ENCODE results near the gene TANGO2. TPM values are rescaled to one million over a fixed set of nuclear protein-coding genes. Genes with fewer than 3 reads are reported as not detected.

Gene TANGO2
- total RNA-seq, result 62.3 TPM
- long read RNA-seq, transcript TANGO2-201 (9 exons, 2,273 nt), result major isoform, 34 of 213 reads
- long read RNA-seq, transcript TANGO2-202 (7 exons, 2,011 nt), result minor isoform, 10 of 213 reads
- long read RNA-seq, transcript TANGO2-210 (8 exons, 2,084 nt), result minor isoform, 6 of 213 reads
- long read RNA-seq, transcript TANGO2-217 (9 exons, 2,439 nt), result minor isoform, 5 of 213 reads
- long read RNA-seq, partial matches to known transcripts, result 30 of 213 reads
- long read RNA-seq, other reads (novel, unspliced or antisense), result 117 of 213 reads

DNA sequence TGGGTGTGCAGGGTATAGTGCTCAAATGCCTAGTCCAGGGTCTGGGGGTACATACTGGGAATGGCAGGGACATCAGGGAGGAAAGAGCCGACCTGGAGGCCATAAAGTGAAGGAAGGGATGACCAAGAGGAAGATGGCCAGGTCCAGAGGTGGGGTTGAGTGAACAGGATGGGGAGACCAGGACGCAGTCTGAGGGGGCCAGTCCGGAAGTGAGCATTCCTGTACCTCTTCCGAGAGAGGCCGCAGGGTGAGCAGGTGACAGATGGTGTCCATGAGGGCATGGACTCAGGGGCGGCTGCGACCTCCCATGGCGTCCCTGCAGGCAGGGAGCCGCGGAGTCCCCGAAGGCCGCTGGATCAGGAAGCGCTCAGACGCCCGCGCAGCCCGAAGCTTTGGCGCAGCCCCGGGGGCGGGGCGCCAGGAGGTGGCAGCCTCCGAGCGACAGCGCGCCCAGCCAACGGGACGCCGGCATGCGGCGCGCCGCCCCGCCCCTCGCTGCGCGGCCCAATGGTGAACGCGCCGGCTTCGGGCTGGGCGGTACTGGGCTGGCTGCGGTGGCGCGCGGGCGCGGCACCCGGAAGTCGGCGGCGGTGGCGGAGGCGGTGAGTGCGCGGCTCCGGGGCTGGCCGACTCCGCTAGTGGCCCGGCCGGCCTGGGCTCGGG, at the start of gene TANGO2:
Gene TANGO2 (plus strand): TSS at position 578 of the 663 bp plus-strand sequence. CDS start 15,689 bp downstream, outside the sequence.
- DNase-seq (peak; percentile 97), ATAC-seq (ENCODE audit: poor library complexity) (peak; percentile 87)
- intact Hi-C loops (cut with DNase I), result no loop called here

GRCh38 chr22:19971276-19972124, 49.4 kb upstream of the TANGO2 start:
- no peak for DNase-seq
- ATAC-seq (ENCODE audit: poor library complexity), result peak; percentile 8
- intact Hi-C loops (cut with DNase I), result loop anchor here (2.0 to 10.0 kb wide), 2 partner anchors 43 to 143 kb away; partner anchors contain the start of genes RANBP1 and TRMT2A

- ATAC-seq (ENCODE audit: poor library complexity), result no peak
- intact Hi-C loops (cut with DNase I), result loop anchor here (10.0 kb wide), 1 partner anchor 143 kb away; the partner anchor contains the start of genes RANBP1 and TRMT2A
- DNase-seq, result no peak
Measured at GRCh38 chr22:19972251-19972650, 48.7 kb upstream of the TANGO2 start.

- ATAC-seq (ENCODE audit: poor library complexity) (no peak), DNase-seq (no peak)
- intact Hi-C loops (cut with DNase I), result loop anchor here (10.0 kb wide), 1 partner anchor 142 kb away; the partner anchor contains the start of genes RANBP1 and TRMT2A
Measured at GRCh38 chr22:19972652-19973550, 48.0 kb upstream of the TANGO2 start.

- ATAC-seq (ENCODE audit: poor library complexity) (no peak), DNase-seq (no peak)
- intact Hi-C loops (cut with DNase I), result loop anchor here (10.0 kb wide), 1 partner anchor 141 kb away; the partner anchor contains the start of genes RANBP1 and TRMT2A
Measured at GRCh38 chr22:19973551-19974267, 47.2 kb upstream of the TANGO2 start.

DNA sequence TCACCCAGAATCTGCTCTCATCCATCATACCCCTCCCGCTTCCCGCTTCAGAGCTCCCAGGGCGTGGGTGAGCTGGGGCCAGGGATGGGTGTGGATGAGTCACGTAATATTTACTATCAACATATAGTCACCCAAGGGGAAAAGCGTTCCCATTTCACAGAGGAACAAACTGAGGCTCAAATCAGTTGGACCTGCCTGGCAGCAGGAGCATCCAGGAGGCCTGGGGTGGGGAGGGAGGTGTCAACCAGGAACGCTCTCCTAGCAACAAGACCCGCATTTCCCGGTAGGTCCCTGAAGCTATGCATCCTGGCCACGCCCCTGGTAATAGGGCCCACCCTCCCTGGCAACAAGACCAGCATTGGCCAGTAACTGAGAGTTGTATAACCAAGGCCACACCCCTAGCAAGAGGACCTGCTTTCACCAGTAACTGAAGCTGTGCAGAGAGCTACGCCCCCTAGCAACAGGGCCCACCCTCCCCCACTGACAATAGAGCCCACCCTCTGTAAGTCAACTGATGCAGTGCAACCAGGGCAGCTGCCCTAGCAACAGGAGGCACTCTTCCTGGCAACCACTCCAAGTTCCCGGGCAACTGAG, 46.5 kb upstream of the TANGO2 start:
- intact Hi-C loops (cut with DNase I), result loop anchor here (10.0 kb wide), 1 partner anchor 140 kb away; the partner anchor contains the start of genes RANBP1 and TRMT2A
- DNase-seq, result no peak
- ATAC-seq (ENCODE audit: poor library complexity), result peak; percentile 2

- intact Hi-C loops (cut with DNase I), result loop anchor here (10.0 kb wide), 1 partner anchor 140 kb away; the partner anchor contains the start of genes RANBP1 and TRMT2A
- DNase-seq, result no peak
- ATAC-seq (ENCODE audit: poor library complexity), result no peak
Measured at GRCh38 chr22:19974935-19975706, 45.8 kb upstream of the TANGO2 start.

DNA sequence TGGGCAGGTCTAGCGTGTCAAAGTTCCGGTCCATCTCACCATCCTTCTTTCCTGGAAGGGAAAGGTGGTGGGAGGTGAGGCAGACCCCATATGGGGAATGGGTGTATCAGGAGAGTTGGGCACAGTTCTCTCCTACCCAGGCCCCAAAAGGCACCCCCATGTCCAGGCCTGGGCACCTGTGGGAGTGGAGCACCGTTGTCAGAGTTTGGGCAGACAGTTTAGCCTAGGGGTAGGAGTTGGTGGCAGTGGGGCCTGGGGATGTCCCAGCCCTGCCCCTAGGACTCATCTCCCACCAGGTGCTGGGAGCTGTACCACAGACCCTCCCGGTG, 45.2 kb upstream of the TANGO2 start:
- DNase-seq, result no peak
- no peak for ATAC-seq (ENCODE audit: poor library complexity)
- intact Hi-C loops (cut with DNase I), result loop anchor here (10.0 kb wide), 1 partner anchor 139 kb away; the partner anchor contains the start of genes RANBP1 and TRMT2A

DNA sequence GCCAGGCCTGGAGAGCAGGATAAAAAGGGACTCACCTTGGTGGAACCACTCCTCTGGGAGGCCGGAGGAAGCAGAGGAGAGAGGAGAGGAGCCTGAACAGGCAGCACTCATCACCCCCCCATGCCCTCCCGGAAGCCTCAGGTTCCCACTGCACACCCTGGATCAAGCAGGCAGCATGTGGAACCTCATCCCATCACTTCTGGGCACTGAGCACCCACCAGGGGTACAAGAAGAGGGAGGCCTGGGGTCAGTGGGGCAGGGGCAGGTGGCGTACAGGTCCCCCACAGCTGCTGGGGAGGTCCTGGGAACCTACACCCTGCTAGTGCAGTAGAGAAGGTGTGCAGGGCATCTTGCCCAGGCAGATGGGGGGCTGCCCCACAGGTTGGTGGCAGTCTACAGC, 44.2 kb upstream of the TANGO2 start:
- intact Hi-C loops (cut with DNase I), result loop anchor here (10.0 kb wide), 1 partner anchor 138 kb away; the partner anchor contains the start of genes RANBP1 and TRMT2A
- DNase-seq, result no peak
- ATAC-seq (ENCODE audit: poor library complexity), result no peak

DNA sequence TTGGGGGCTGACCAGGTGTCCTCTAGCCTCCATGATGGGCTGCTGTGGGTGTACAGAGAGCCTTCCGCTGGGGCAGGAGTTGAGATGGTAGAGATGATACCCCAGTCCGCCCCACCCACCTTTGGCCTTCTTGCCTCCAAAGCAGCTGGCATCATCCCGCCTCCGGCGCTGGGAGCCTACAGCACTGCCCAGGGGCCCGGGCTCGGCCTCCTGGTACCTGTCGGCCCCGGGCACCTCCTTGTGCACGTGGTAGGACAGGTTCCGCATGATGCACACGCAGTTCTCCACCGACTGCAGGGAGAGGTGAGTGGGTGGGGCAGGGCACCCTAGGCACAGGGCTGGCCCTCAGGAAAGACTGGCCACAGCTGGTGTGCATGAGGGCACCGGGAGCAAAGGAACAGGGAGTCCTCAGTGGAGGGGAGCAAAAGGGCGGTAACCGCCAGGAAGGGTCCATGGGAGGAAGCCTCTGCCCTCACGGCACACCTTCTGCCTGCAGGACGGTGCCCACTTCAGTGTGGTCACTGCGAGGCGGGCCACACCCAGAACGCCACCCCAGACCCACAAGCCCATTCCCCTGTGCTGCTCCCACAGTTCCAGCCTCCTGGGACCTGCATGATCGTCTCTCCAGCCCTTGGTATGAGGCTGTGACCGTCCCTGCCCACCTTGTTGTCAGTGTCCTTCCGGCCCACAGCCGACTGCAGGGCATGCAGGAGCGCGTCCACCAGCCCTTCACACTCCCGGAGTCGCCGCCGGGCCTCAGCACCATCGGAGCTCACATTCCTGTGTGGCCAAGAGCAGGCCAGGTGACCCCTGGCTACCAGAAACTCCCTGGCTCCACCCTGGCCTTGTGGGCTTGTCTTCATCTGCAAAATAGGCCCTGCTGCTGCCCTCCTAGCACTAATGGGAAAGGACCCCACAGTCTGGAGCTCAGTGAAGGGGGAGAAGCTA, 43.3 kb upstream of the TANGO2 start:
- no peak for DNase-seq
- intact Hi-C loops (cut with DNase I), result loop anchor here (10.0 kb wide), 1 partner anchor 137 kb away; the partner anchor contains the start of genes RANBP1 and TRMT2A
- ATAC-seq (ENCODE audit: poor library complexity), result no peak

GRCh38 chr22:19978748-19979147, 42.2 kb upstream of the TANGO2 start:
- ATAC-seq (ENCODE audit: poor library complexity) (no peak), DNase-seq (no peak)
- intact Hi-C loops (cut with DNase I), result loop anchor here (10.0 kb wide), 1 partner anchor 136 kb away; the partner anchor contains the start of genes RANBP1 and TRMT2A

- intact Hi-C loops (cut with DNase I), result loop anchor here (10.0 kb wide), 1 partner anchor 135 kb away; the partner anchor contains the start of genes RANBP1 and TRMT2A
- no peak for DNase-seq
- ATAC-seq (ENCODE audit: poor library complexity), result no peak
Measured at GRCh38 chr22:19979712-19980493, 41.0 kb upstream of the TANGO2 start.

GRCh38 chr22:19980766-19981165, 40.1 kb upstream of the TANGO2 start:
- DNase-seq, result peak; percentile 28

More at GRCh38 chr22:19980766-19981165, 40.1 kb upstream of the TANGO2 start:
- no peak for ATAC-seq (ENCODE audit: poor library complexity)
- intact Hi-C loops (cut with DNase I), result no loop called here

Data from Right ventricle myocardium superior (tissue), 1 donor.